Measurements from ENCODE around the gene DCP1B. TPM values are rescaled to one million over a fixed set of nuclear protein-coding genes. Genes with fewer than 3 reads are reported as not detected.

DCP1B gene
- total RNA-seq, 2 donors from 2014 or later = 11.3 TPM

DNA sequence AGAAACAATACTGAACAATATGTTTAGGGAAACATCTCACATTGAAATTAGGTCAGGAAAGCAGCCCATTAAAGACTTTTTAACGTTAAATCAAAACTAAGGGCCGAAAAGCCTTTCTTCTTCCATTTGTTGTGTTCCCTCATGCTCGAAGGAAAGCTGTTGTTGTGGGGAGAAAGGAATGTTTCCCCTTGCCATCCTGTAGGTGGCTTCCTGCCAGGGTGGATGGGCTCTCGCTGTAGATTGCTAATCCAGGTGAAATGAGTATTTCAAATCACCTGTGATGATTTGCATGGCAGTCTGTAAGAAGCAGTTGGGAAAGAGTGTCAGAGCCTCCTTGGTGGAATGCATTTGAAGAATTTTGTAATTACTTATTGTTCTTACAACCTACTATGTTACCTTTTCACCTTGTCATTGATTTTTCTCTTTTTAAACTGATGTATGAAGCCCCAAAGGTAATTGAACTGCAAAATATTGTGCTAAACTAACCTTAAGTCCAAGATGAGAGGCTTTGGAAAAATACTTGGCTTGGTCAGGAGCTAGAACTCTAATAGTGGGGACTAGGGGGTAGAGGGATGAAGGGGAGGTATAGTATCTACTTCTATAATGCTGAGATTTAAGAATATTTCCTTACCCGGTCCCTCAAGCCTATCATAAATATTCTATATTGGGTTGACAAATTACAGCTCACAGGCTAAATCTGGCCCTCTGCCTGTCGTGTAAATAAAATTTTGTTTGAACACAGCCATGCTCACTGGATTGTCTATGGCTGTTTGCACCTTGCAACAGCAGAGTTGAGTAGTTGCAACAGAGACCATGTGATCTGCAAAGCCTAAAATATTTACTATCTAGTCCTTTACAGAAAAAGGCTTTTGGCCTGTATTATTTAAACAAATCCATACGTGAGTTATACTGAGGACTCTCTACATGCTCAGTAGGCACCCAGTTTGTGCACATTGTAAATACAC is 7.7 kb upstream of the DCP1B start:
- no peak for DNase-seq (ENCODE audit: low spot score)
- H3K9me3 Mint-ChIP-seq = no peaks in the 10 kb centered on the region
- H3K4me1 Mint-ChIP-seq (ENCODE audit: low read depth in 2 of 2) = no peaks in the 10 kb centered on the region
- no peaks in the 10 kb centered on the region for H3K36me3 Mint-ChIP-seq
- peaks cover 9 to 10% of the 10 kb centered on the region in 2 donors for H3K27me3 Mint-ChIP-seq
- ATAC-seq = no peak
- H3K4me3 Mint-ChIP-seq = no peak overlapping the region
- H3K27ac Mint-ChIP-seq = no peak overlapping the region

GRCh38 chr12:2009623-2010022 is 5.4 kb upstream of the DCP1B start:
- ATAC-seq = no peak
- DNase-seq (ENCODE audit: low spot score) = no peak
- Mint-ChIP-seq H3K27ac (no peak overlapping the region), H3K4me3 (no peak overlapping the region), H3K27me3 (peaks cover 5 to 9% of the 10 kb centered on the region in 2 donors), H3K36me3 (no peaks in the 10 kb centered on the region), H3K4me1 (ENCODE audit: low read depth in 2 of 2) (peaks cover 2 to 3% of the 10 kb centered on the region in 2 donors), H3K9me3 (no peaks in the 10 kb centered on the region)

DNA sequence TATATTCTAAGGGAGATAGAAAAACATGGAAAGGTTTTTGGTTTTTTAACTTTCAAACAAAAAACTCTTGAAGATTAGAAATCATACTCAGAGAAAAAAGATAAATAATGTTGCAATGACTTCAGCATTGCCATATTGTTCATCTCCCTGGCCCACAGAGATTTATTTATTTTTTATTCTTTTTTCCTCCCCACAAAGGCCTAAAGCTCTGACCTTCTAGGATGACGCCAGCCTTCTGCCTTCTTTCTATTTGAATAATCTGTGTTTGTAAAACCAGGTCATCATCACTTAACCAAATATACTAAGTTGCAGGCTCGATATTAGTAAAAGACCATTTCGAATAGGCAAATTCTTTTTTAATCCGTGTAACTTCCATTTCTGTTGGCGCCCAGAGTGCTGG is 4.4 kb upstream of the DCP1B start:
- Mint-ChIP-seq H3K27me3 (peaks cover 5 to 9% of the 10 kb centered on the region in 2 donors), H3K27ac (no peak overlapping the region), H3K4me1 (ENCODE audit: low read depth in 2 of 2) (peaks cover 12 to 13% of the 10 kb centered on the region in 2 donors), H3K4me3 (no peak overlapping the region), H3K9me3 (no peaks in the 10 kb centered on the region), H3K36me3 (peaks cover 9% of the 10 kb centered on the region)
- DNase-seq (ENCODE audit: low spot score) = no peak
- ATAC-seq = no peak

- H3K9me3 Mint-ChIP-seq = no peaks in the 10 kb centered on the region
- peak overlapping the region; percentile 96 to 97 for H3K27ac Mint-ChIP-seq
- H3K4me1 Mint-ChIP-seq (ENCODE audit: low read depth in 2 of 2) = peaks cover 15 to 29% of the 10 kb centered on the region in 2 donors
- peak overlapping the region; percentile 100 for H3K4me3 Mint-ChIP-seq
- ATAC-seq = peak; percentile 1 to 52
- no peak for DNase-seq (ENCODE audit: low spot score)
- H3K36me3 Mint-ChIP-seq = peaks cover 11% of the 10 kb centered on the region
- no peaks in the 10 kb centered on the region for H3K27me3 Mint-ChIP-seq
Measured at GRCh38 chr12:2003676-2004112, 563 bp downstream of the DCP1B start.

DNA sequence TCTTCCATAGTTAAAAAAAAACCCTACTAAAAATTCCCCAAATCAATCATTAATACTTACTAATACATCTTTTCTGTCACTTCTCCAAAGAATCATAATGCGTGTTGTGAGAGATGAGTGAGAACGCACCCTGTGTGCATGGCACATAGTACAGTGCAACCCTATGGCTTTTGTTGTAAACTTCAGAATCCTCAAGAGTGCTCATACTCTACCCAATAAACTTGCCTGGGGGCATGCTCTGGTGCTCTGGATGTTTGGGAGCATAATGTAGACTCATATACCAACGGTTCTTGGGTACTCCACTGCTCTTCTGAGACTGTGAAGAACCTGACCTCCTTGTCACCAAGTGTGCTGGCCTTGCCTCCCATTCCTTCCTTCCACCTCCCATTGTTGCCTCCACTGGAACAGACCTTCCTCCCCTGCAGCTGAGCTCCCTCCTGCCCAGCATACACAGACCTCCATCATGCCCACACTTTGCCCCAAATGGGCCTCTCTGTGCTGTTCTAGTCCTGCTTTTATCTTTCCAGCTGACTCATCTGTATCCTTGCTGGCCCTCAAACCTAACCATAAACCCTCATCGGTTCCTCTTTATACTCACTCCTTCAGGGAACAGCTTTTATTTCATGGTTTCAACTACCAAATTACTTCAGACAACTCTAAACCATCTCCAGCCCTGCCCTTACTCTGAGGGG is 8.9 kb downstream of the DCP1B start:
- ATAC-seq = peak in 1 of 2 donors; percentile 76
- DNase-seq (ENCODE audit: low spot score) = no peak
- Mint-ChIP-seq H3K9me3 (no peaks in the 10 kb centered on the region), H3K4me1 (ENCODE audit: low read depth in 2 of 2) (peaks cover 11 to 35% of the 10 kb centered on the region in 2 donors), H3K27ac (peak overlapping the region in 1 of 2 donors; percentile 55), H3K4me3 (peak overlapping the region; percentile 64), H3K27me3 (no peaks in the 10 kb centered on the region), H3K36me3 (peaks cover 15% of the 10 kb centered on the region)

DNA sequence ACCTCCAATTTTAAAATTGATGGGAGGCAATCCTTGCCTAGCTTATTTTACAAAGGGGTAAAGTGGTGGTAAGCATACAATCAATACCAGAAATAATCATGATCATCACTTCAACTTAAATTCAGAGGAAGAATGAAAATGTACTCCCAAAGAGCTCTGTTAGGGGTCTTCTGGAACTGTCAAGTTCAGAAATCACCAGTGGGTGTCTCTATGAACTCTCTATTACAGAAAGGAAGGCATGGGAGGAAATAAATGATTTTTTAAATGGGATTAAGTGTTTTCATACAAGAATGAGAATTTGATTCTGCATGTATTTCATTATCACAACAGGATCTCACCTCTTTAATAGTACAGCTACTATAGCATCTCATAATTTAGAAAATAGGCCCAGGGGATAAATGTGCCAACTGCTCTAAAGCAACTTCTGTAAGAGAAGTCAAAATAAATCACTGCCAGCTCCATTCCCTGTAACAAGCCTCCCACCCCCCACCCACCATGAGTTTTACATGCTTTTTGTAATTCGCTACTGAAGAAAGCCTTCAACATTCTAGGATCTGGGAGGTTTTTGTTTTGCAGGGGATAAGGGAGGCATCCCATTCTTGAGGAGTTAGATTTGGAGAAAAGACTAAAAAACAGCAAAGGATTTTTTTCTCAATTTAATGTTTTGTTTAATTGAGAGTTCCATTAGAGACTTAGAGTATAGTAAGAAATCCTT is 9.7 kb downstream of the DCP1B start:
- peak overlapping the region; percentile 64 for H3K4me3 Mint-ChIP-seq

GRCh38 chr12:1993871-1994371 is 10.3 kb downstream of the DCP1B start:
- DNase-seq (ENCODE audit: low spot score) = no peak
- Mint-ChIP-seq H3K4me3 (peak overlapping the region; percentile 64), H3K27me3 (no peaks in the 10 kb centered on the region), H3K9me3 (no peaks in the 10 kb centered on the region), H3K36me3 (peaks cover 20% of the 10 kb centered on the region), H3K4me1 (ENCODE audit: low read depth in 2 of 2) (peaks cover 11 to 35% of the 10 kb centered on the region in 2 donors), H3K27ac (peak overlapping the region in 1 of 2 donors; percentile 55)
- ATAC-seq = peak in 1 of 2 donors; percentile 90

More for the DNA sequence above, 9.7 kb downstream of the DCP1B start:
- H3K9me3 Mint-ChIP-seq = no peaks in the 10 kb centered on the region
- no peaks in the 10 kb centered on the region for H3K27me3 Mint-ChIP-seq
- DNase-seq (ENCODE audit: low spot score) = no peak
- peaks cover 11 to 35% of the 10 kb centered on the region in 2 donors for H3K4me1 Mint-ChIP-seq (ENCODE audit: low read depth in 2 of 2)
- ATAC-seq = no peak
- H3K36me3 Mint-ChIP-seq = peaks cover 15% of the 10 kb centered on the region
- peak overlapping the region in 1 of 2 donors; percentile 55 for H3K27ac Mint-ChIP-seq

DNA sequence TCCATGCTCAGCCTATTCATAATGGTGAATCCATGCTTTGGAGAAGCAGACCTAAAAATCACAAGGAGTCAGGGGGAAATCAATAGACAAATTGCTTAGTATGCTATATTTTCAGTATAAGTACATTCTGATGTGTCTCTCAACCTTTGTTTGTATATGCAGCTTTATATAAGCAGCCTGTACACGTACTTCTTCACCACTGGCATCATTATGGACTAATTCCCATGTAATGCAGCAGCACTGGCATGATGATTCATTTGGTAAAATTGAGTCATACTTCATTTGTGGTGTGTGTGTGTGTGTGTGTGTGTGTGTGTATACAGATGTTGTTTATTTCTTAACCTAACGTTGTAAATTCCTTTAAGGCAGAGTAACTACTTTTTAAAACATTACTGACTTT is 10.9 kb downstream of the DCP1B start:
- no peaks in the 10 kb centered on the region for H3K27me3 Mint-ChIP-seq
- peak overlapping the region; percentile 64 for H3K4me3 Mint-ChIP-seq
- peak overlapping the region in 1 of 2 donors; percentile 55 for H3K27ac Mint-ChIP-seq
- H3K36me3 Mint-ChIP-seq = peaks cover 21% of the 10 kb centered on the region
- H3K9me3 Mint-ChIP-seq = no peaks in the 10 kb centered on the region
- no peak for DNase-seq (ENCODE audit: low spot score)
- peak in 1 of 2 donors; percentile 63 for ATAC-seq
- peaks cover 11 to 35% of the 10 kb centered on the region in 2 donors for H3K4me1 Mint-ChIP-seq (ENCODE audit: low read depth in 2 of 2)

GRCh38 chr12:1992732-1993131 is 11.5 kb downstream of the DCP1B start:
- H3K36me3 Mint-ChIP-seq = peaks cover 24% of the 10 kb centered on the region
- no peaks in the 10 kb centered on the region for H3K27me3 Mint-ChIP-seq
- peaks cover 11 to 35% of the 10 kb centered on the region in 2 donors for H3K4me1 Mint-ChIP-seq (ENCODE audit: low read depth in 2 of 2)
- peak overlapping the region; percentile 64 for H3K4me3 Mint-ChIP-seq
- H3K27ac Mint-ChIP-seq = peak overlapping the region in 1 of 2 donors; percentile 55
- H3K9me3 Mint-ChIP-seq = peaks cover 2% of the 10 kb centered on the region
- DNase-seq (ENCODE audit: low spot score) (no peak), ATAC-seq (no peak)

GRCh38 chr12:1989111-1989510 is 15.1 kb downstream of the DCP1B start:
- Mint-ChIP-seq H3K27me3 (no peaks in the 10 kb centered on the region), H3K27ac (no peak overlapping the region), H3K9me3 (peaks cover 5% of the 10 kb centered on the region), H3K4me1 (ENCODE audit: low read depth in 2 of 2) (peaks cover 6 to 12% of the 10 kb centered on the region in 2 donors), H3K36me3 (peaks cover 34% of the 10 kb centered on the region), H3K4me3 (no peak overlapping the region)
- ATAC-seq = no peak
- DNase-seq (ENCODE audit: low spot score) = no peak

DNA sequence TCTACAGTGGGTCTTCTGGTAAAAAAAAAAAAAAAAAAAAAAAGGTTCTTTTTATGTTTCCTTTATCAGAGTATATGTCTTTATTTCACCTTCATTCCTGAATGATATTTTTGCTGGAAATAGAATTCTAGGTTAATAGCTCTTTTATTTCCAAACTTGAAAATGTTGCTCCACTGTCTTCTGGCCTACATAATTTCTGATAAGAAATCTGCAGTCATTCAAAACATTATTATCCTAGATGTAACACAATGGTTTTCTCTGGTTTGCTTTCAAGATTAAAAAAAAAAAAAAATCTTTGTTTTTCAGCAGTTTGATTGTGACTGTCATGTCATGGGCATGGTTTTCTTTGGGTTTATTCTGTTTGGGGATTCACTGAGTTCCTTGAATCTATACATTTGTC is 19.5 kb downstream of the DCP1B start:
- ATAC-seq = no peak
- no peak for DNase-seq (ENCODE audit: low spot score)
- Mint-ChIP-seq H3K36me3 (peaks cover 27% of the 10 kb centered on the region), H3K27me3 (no peaks in the 10 kb centered on the region), H3K27ac (no peak overlapping the region), H3K9me3 (peaks cover 5% of the 10 kb centered on the region), H3K4me1 (ENCODE audit: low read depth in 2 of 2) (peaks cover 0 to 2% of the 10 kb centered on the region in 2 donors), H3K4me3 (no peak overlapping the region)

DNA sequence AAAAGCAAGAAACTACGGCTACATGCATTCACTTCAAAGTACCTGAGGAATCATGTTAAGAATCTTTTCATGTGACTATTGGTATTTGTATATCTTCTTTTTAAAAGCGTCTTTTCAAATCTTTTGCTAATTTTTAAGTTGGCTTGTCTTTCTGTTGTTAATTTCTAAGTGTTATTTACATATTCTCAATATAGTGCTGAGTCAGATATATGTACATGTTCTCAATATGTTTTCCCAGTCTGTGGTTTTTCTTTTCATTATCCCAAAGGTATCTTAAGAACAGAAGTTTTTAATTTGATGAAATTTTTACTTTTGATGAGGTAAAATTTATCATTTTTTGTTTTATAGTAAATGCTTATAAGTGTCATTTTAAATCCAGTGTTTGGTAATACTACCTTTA is 24.0 kb downstream of the DCP1B start:
- DNase-seq (ENCODE audit: low spot score) (no peak), ATAC-seq (no peak)
- Mint-ChIP-seq H3K9me3 (no peaks in the 10 kb centered on the region), H3K4me1 (ENCODE audit: low read depth in 2 of 2) (peaks cover 0 to 6% of the 10 kb centered on the region in 2 donors), H3K27ac (no peak overlapping the region), H3K4me3 (no peak overlapping the region), H3K36me3 (peaks cover 6% of the 10 kb centered on the region), H3K27me3 (no peaks in the 10 kb centered on the region)

All from natural killer cell treated with Interleukin-12 subunit alpha and Interleukin-12 subunit beta and Interleukin-15 and Interleukin-18, amount 100 ng/mL, for 72 hours (primary cell).